WERI-Rb-1 (cell line): ENCODE measurements around the gene SPRING1.

Experiments
- DNase-seq: peaks from one replicate; pipeline ENCODE4 v3.0.0-alpha.2; 2020
- H3K27ac ChIP-seq: fragments of 250-450 bp; sonication (Bioruptor Pico); 2 replicates; pipeline ENCODE4 v1.5.1; 2020; ENCODE audit warnings: mild to moderate bottlenecking, moderate library complexity
- H3K27me3 ChIP-seq: fragments of 250-450 bp; sonication (Bioruptor Pico); 2 replicates; pipeline ENCODE4 v1.5.1; 2021; ENCODE audit warnings: mild to moderate bottlenecking, low read depth, moderate library complexity; ENCODE audit not compliant: insufficient read depth, severe bottlenecking
- H3K36me3 ChIP-seq: fragments of 250-450 bp; sonication (Bioruptor Pico); 2 replicates; pipeline ENCODE4 v1.5.1; 2020; ENCODE audit warnings: mild to moderate bottlenecking, moderate library complexity
- H3K4me3 ChIP-seq: 2 replicates; pipeline ENCODE4 v1.5.1; 2011; ENCODE audit warnings: low read depth, mild to moderate bottlenecking, control low read depth, low read length
- H3K9me3 ChIP-seq: fragments of 250-450 bp; sonication (Bioruptor Pico); 2 replicates; pipeline ENCODE4 v1.5.1; 2021; ENCODE audit warnings: mild to moderate bottlenecking, moderate library complexity; ENCODE audit not compliant: severe bottlenecking
- TF ChIP-seq, protein P1 (sequence below): IDR thresholded peaks from 2 replicates; pipeline ENCODE4 v1.5.1; 2011; ENCODE audit warnings: low read depth, mild to moderate bottlenecking, control low read depth, inconsistent platforms, low read length

The SPRING1 gene

DNA sequence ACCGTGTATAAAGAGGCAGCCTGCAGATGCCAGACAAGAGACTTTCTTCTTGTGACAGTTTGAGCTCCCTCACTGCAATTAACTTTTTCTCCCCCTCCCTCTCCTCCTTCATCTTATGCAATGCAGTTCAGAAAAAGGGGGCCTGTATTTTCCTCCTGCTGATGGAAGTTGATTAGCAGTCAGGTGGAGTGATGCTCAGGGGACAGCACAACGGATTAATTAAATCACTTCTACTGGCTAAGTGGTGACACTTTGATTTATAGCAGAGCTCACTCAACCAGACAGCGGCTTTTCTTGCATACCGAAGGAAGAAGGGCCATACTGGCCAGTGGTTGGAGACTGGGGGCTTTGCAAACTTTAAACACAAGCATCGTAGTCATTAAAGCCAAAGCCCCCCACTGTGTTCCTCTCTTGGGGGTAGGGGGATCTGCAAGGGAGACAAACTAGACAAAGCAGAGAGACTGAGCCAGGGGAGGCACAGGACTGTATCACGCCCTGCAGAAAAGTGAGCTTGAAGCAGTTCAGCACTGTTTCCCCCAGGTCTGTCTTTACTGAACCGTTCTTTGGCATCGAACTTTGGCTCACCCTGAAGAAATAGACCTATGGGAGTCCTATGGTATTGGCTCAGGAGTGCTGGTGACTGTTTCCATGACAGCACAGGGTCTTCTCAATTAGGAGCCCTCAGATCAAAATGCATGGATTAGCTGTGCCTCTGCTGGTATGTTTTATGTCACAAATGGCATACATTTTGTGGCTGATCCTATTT is 47.7 kb downstream of the SPRING1 start:
- Histone ChIP-seq H3K27ac (no peak overlapping the region), H3K36me3 (no peaks in the 10 kb centered on the region), H3K27me3 (no peaks in the 10 kb centered on the region), H3K4me3 (no peak overlapping the region), H3K9me3 (no peaks in the 10 kb centered on the region)
- TF ChIP-seq, protein P1, sequence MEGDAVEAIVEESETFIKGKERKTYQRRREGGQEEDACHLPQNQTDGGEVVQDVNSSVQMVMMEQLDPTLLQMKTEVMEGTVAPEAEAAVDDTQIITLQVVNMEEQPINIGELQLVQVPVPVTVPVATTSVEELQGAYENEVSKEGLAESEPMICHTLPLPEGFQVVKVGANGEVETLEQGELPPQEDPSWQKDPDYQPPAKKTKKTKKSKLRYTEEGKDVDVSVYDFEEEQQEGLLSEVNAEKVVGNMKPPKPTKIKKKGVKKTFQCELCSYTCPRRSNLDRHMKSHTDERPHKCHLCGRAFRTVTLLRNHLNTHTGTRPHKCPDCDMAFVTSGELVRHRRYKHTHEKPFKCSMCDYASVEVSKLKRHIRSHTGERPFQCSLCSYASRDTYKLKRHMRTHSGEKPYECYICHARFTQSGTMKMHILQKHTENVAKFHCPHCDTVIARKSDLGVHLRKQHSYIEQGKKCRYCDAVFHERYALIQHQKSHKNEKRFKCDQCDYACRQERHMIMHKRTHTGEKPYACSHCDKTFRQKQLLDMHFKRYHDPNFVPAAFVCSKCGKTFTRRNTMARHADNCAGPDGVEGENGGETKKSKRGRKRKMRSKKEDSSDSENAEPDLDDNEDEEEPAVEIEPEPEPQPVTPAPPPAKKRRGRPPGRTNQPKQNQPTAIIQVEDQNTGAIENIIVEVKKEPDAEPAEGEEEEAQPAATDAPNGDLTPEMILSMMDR = no peak
- DNase-seq = peak; percentile 73

DNA sequence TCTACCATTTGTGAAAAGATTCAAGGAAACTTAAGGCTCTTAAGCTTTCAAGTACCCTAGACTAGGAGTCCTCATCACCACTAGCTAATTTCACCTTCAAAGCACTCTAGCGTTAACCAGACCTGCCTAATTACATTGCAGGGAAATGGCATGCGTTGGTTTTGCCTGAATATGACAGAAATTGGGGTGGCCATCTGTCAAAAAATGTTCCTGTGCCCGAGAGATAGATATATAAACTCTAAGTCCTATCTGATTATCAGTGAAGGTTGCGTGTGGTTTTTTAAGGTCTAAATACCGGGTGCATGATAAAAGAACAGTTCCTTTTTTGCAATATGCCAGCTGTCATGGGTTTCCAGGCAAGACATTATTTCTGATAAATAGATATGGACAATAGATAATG is 48.3 kb downstream of the SPRING1 start:
- no peak overlapping the region for H3K27ac ChIP-seq
- H3K4me3 ChIP-seq = no peak overlapping the region
- H3K27me3 ChIP-seq = no peaks in the 10 kb centered on the region
- H3K9me3 ChIP-seq = no peaks in the 10 kb centered on the region
- no peak for DNase-seq
- TF ChIP-seq, protein P1 = no peak
- no peaks in the 10 kb centered on the region for H3K36me3 ChIP-seq
